Measurements from ENCODE around the gene IL1RAP. TPM values are rescaled to one million over a fixed set of nuclear protein-coding genes. Genes with fewer than 3 reads are reported as not detected.

The IL1RAP gene
- total RNA-seq, 1 experiment from 2014 or later = 62.0 TPM

- H3K36me3 Mint-ChIP-seq (ENCODE audit: insufficient read depth, unreplicated experiment) = peaks cover 20% of the 10 kb centered on the region
- DNase-seq (ENCODE audit: unreplicated experiment) = no peak
- peak overlapping the region; percentile 44 for H3K27ac Mint-ChIP-seq (ENCODE audit: low read depth, unreplicated experiment)
- H3K4me3 Mint-ChIP-seq (ENCODE audit: unreplicated experiment) = no peak overlapping the region
- TF ChIP-seq CTCF (IDR thresholded peaks at IDR 0.05; ENCODE audit: unreplicated experiment) = no peak
- no TSS peak for BruUV-seq (replicated peaks)
- ChIA-PET CTCF (interaction anchor here (1.3 kb wide), 1 partner anchor 10 kb away, joined by 3 read pairs; no protein-coding TSS in a partner anchor), POLR2A (interaction anchor here (1.1 kb wide), 1 partner anchor 132 kb away, joined by 3 read pairs; no protein-coding TSS in a partner anchor)
- intact Hi-C loops (cut with micrococcal nuclease) = no loop called here
- H3K4me1 Mint-ChIP-seq (ENCODE audit: insufficient read depth, unreplicated experiment) = no peaks in the 10 kb centered on the region
- H3K9me3 Mint-ChIP-seq (ENCODE audit: unreplicated experiment) = no peaks in the 10 kb centered on the region
- no peaks in the 10 kb centered on the region for H3K27me3 Mint-ChIP-seq (ENCODE audit: insufficient read depth, unreplicated experiment)
Measured at GRCh38 chr3:190646996-190647395, 133.1 kb downstream of the IL1RAP start.

- POLR2A ChIA-PET = no interaction called here
- CTCF ChIA-PET = interaction anchor here (0.8 kb wide), 1 partner anchor 41 kb away, joined by 3 read pairs; no protein-coding TSS in a partner anchor
- intact Hi-C loops (cut with micrococcal nuclease) = no loop called here
- Mint-ChIP-seq H3K4me3 (ENCODE audit: unreplicated experiment) (no peak overlapping the region), H3K4me1 (ENCODE audit: insufficient read depth, unreplicated experiment) (no peaks in the 10 kb centered on the region), H3K27me3 (ENCODE audit: insufficient read depth, unreplicated experiment) (no peaks in the 10 kb centered on the region), H3K27ac (ENCODE audit: low read depth, unreplicated experiment) (no peak overlapping the region), H3K9me3 (ENCODE audit: unreplicated experiment) (no peaks in the 10 kb centered on the region), H3K36me3 (ENCODE audit: insufficient read depth, unreplicated experiment) (no peaks in the 10 kb centered on the region)
- TF ChIP-seq CTCF (IDR thresholded peaks at IDR 0.05; ENCODE audit: unreplicated experiment) = no peak
- BruUV-seq (replicated peaks) = no TSS peak
- DNase-seq (ENCODE audit: unreplicated experiment) = no peak
Measured at GRCh38 chr3:190655933-190656332, 142.0 kb downstream of the IL1RAP start.

GRCh38 chr3:190658106-190658505 is 144.2 kb downstream of the IL1RAP start:
- Mint-ChIP-seq H3K27me3 (ENCODE audit: insufficient read depth, unreplicated experiment) (no peaks in the 10 kb centered on the region), H3K27ac (ENCODE audit: low read depth, unreplicated experiment) (no peak overlapping the region), H3K36me3 (ENCODE audit: insufficient read depth, unreplicated experiment) (no peaks in the 10 kb centered on the region), H3K4me3 (ENCODE audit: unreplicated experiment) (no peak overlapping the region), H3K4me1 (ENCODE audit: insufficient read depth, unreplicated experiment) (no peaks in the 10 kb centered on the region), H3K9me3 (ENCODE audit: unreplicated experiment) (no peaks in the 10 kb centered on the region)
- no peak for TF ChIP-seq CTCF (IDR thresholded peaks at IDR 0.05; ENCODE audit: unreplicated experiment)
- CTCF ChIA-PET = interaction anchor here (0.7 to 1.5 kb wide), 3 partner anchors 15 to 39 kb away, joined by 3 read pairs; no protein-coding TSS in a partner anchor
- no peak for DNase-seq (ENCODE audit: unreplicated experiment)
- intact Hi-C loops (cut with micrococcal nuclease) = no loop called here
- POLR2A ChIA-PET = no interaction called here
- BruUV-seq (replicated peaks) = no TSS peak

- Mint-ChIP-seq H3K4me1 (ENCODE audit: insufficient read depth, unreplicated experiment) (no peaks in the 10 kb centered on the region), H3K4me3 (ENCODE audit: unreplicated experiment) (no peak overlapping the region), H3K36me3 (ENCODE audit: insufficient read depth, unreplicated experiment) (no peaks in the 10 kb centered on the region), H3K9me3 (ENCODE audit: unreplicated experiment) (no peaks in the 10 kb centered on the region), H3K27ac (ENCODE audit: low read depth, unreplicated experiment) (no peak overlapping the region), H3K27me3 (ENCODE audit: insufficient read depth, unreplicated experiment) (no peaks in the 10 kb centered on the region)
- POLR2A ChIA-PET = no interaction called here
- no peak for DNase-seq (ENCODE audit: unreplicated experiment)
- no TSS peak for BruUV-seq (replicated peaks)
- no peak for TF ChIP-seq CTCF (IDR thresholded peaks at IDR 0.05; ENCODE audit: unreplicated experiment)
- intact Hi-C loops (cut with micrococcal nuclease) = no loop called here
- CTCF ChIA-PET = interaction anchor here (0.6 to 0.9 kb wide), 2 partner anchors 30 to 1778 kb away, joined by 3 read pairs; no protein-coding TSS in a partner anchor
Measured at GRCh38 chr3:190666821-190667220, 152.9 kb downstream of the IL1RAP start.
